ENCODE results near the gene ZBTB33.

Gene ZBTB33, protein sequence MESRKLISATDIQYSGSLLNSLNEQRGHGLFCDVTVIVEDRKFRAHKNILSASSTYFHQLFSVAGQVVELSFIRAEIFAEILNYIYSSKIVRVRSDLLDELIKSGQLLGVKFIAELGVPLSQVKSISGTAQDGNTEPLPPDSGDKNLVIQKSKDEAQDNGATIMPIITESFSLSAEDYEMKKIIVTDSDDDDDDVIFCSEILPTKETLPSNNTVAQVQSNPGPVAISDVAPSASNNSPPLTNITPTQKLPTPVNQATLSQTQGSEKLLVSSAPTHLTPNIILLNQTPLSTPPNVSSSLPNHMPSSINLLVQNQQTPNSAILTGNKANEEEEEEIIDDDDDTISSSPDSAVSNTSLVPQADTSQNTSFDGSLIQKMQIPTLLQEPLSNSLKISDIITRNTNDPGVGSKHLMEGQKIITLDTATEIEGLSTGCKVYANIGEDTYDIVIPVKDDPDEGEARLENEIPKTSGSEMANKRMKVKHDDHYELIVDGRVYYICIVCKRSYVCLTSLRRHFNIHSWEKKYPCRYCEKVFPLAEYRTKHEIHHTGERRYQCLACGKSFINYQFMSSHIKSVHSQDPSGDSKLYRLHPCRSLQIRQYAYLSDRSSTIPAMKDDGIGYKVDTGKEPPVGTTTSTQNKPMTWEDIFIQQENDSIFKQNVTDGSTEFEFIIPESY

DNA sequence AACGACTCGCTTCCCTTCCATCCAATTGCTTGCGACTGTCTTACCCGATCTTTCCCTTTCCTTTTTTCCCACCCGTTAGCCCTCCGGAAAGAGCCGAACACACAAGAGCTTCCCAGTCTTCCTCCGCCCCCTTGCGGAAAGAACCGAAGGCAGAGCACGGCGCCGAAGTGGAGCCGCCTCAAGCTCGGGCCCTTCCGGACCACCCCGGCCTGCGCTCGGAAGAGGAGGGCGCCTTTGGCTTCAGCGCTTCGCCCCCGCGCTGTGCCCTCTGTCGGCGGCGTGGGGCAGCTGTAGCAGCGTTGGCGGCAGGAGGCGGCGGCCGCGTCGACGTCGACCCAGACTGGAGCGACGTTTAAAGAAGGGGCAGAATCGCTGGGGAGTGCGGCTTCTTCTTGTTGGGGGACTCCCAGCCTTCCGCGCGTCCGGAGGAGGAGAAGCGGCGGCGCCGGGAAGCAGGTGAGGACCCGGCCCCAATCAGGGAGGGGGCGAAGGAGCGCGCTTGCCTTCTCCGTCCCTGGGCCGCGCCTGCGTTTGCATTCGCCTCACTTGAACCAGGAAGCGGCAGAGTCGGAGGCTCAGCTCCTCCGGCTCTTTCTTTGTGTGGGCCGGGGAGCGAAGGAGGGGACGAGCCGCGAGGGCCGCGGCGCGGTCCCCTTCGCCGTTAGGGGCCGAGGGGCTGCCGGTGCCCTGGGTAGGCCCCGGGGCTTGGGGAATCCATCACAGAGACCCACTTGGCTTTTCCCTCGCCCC, at the start of gene ZBTB33:
TSS of gene ZBTB33 (plus strand) at position 291 of the 750 bp plus-strand sequence. CDS start 2,604 bp downstream, outside the sequence.
- peak; percentile 90 for DNase-seq (ENCODE audit: low read depth)

DNA sequence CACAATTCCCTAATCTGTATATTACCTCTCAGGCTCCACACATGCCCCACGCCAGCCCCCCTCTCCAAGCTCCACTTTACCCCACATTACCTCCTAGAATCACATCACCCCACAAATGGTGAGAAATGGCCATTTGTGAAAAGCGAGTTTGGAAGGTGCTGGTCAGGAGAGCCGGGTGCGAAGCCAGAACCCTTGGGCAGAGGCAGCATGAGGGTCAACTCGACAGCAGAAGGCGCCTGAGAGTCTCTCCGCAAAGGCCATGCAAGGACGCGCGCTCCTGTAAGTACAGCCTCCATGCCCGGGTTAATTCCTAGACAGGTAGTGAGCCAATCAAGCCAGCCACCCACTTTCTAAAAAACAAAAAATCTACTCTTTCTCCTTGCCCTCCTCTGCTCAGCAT, 49.8 kb upstream of the ZBTB33 start:
- DNase-seq (ENCODE audit: low read depth), result no peak

DNA sequence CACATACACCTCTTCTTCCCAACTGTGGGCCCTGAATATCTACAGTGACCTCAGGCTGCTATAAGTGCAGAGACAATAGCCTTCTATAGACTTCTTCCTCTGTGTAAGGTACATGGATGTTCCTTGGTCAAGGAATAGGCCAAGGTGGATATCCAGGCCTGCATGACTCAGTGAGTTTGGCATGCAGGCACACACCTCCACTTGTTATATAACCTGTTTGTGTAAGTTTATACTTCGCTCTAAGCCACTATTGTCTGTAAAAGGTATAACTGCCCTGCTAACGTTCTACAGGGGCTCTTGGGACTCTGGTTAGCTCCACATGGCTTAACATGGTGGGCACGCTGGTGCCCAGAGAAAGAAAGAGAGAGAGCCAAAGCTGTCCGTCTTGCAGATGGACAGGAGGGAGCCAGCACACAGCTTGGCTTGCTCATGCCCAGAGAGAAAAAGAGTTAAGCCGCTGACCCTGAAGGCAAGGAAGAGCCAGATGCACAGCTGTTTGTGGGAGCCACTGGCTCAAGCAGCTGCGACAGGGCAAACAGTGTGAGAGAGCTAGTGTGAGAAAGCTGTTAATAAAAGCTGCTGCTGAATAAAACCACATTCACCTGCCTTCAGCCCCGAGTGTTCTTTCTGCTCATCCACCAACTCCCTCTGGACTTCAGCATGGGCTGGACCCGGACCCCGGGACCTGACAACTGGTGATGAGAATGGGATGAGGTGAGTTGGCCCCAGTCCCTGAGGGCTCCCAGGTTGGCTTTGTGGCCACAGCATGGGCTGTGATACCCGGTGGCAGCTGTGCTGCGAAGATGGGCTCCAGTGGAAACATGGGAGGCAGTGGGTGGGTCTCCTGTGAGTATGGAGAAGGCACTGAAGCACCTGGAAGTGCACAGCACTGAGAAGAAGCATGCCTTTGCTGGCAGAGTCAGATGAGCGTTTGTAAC, 44.5 kb upstream of the ZBTB33 start:
- no peak for DNase-seq (ENCODE audit: low read depth)

DNA sequence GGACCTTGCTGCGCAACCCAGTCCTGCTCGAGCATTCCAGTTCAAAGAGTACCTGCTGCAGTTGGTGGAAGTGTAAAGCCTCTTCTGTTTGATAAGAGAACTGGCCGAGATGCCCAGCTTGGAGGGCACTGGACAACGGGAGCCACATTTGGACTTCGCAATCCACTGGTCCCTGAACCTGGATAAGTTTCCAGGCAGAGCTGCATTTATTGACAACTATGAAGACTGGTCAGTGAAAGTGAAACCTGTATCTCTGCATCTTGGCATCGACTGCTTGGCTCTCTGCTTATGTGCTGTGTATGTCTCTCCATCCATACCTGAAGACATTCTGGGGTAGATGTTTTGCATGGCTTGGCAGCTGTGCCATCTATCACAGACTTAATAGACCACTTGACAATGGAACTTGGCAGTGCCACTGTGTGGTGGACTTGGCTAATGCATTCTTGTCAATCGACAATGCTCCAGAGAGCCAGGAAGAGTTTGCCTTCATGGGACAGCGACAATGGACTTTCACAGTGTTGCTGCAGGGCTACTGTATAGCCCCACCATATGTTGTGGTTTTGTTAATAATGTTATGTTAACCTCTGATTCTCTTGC, 43.5 kb upstream of the ZBTB33 start:
- DNase-seq (ENCODE audit: low read depth), result no peak

DNA sequence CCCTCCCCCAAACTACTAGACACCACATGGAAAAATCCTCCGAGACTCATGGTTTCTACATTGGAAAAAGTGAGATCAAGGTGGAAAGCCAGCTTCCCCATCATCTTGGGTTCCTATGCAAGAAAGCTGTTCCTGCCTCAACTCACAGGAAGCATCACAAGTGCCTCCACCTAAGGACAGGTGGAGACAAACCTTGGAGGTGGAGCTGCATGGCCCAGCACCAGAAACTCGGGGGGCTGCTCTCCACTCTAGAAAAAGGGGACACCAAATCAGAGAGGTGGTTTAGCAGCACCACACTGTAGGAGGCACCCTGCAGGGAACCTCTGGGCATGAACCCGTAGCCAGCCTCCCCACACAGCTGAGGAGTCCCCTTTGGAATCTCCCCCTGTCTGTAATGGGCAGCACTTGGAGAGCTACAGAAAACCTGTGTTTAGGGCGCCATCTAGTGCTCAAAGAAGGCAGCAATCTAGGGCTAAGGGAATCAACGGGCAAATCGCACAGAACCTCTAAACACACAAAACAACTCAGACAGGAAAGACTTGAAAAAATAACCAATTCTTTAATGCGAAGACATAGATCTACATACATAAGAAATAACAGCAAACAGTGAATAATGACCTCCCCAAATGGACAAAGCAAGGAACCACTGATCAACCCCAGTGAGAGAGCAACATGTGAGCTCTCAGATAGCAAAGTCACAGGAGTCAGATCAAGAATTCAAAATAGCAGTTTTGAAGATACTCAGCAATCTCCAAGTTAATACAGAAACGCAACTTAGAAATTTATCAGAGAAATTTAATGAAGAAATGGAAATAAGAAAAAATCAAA, 37.0 kb upstream of the ZBTB33 start:
- peak; percentile 24 for DNase-seq (ENCODE audit: low read depth)

DNA sequence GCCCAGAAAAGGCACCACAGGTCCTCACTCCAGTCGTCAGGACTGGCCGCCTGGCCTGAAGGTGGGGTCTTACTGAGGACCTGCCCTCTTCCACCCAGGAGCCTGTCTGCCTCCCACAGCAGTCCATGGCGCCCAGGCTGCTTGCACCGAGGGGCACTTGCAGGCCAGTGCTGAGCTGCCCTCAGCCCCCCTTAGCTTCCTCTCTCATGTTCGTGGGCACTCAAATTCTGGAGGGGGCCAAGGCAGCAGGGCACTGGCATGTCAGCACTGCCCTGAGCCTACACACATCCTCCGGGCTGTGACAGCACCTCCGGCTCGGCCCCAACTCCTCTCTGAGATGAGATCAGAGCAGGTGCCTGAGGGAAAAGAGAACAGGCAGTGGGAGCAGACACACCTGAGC, 27.2 kb upstream of the ZBTB33 start:
- no peak for DNase-seq (ENCODE audit: low read depth)

DNA sequence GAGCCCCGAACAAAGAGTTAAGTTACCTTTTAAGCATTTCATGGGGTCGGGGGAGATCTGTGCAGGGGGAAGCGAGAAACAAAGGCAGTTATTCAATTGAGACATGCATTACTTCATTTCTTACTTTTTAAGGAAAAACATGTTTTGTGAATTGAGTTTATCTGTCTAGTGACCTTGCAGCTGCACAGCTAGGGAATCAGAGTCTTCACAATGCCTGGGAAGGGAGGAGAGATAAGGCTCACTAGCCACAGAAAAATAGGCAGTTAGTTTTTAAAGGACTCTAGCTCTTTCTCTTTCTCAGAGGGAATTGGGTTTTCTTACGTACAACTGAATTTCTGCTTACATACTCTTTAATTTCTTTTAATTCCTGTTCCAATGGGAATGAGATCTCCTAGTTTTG, 26.2 kb upstream of the ZBTB33 start:
- DNase-seq (ENCODE audit: low read depth), result no peak

DNA sequence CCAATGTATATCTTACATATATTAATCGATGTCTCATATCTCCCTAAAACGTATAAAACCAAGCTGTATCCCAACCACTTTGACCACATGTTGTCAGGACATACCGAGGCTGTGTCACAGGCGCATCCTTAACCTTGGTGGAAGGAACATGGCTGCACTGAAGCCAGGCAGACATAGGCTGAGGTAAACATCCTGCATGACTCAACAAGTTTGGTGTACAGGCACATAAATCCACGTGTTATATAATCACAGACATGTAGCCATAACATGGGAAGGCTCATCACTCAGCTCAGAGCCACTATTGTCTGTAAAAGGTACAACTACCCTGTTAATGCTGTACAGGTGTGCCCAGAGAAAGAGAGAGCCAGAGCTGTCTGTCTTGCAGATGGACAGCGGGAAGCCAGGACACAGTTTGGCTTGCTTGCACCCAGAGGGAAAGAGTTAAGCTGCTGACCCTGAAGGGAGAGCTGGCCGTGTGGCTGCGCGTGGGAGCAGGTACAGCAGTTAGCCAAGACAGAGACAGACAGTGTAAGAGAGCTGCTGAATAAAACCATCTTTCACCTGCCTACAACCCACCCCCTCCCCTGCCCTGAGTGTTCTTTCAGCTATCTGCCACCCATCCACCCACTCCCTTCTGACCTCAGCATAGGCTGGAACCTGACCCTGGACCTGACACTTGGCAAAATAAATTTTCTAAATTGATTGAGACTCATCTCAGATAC, 22.3 kb upstream of the ZBTB33 start:
- DNase-seq (ENCODE audit: low read depth), result no peak

DNA sequence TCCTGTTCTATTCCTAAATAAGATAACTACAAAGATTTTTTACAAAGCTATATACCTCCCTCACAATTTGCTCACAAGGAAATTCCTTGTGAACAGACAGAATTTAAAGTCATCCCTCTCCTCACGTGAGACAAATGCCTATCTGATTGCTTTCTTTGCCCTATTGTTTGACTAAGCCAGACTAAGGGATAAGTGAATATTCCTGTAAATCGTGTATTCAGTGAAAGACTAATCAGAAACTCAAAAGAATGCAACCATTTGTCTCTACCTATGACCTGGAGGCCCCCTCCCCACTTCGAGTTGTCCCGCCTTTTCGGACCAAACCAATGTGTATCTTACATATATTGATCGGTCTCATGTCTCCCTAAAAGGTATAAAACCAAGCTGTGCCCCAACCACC, 15.3 kb upstream of the ZBTB33 start:
- no peak for DNase-seq (ENCODE audit: low read depth)

DNA sequence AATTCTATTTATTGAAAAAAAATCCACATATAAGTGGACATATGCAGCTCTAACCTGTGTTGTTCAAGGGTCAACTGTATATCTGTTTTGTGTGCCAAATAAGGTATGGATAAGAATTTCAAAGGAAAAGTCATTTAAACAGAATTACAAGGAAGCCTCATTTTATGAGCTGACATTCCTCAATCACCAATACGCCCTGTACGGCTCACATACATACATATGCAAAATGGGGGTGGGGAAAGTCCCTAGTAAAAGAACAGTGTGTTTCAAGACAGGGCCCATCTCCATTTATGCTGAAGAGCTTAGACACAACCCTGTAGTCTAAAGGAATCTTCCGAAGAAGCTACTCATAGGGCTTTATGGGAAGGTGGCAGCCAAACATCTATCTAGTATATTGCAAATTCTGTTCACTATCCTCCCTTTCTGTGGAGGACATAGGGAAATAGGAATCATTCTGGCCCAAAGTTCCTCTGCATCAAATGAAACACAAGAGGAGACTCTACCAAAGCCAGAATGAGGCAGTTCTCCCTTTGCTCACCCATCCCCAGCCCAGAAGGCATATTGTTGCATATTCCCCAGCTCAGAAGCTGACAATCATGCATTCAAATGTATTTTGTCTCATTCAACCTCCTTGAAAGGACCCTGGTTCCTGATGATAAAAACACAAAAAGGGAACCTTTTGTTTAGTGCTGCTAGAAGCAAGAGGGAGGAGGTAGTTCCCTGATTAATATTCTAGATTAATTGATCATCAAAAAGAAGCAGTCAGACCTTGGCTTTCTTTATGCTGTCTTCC, 13.7 kb upstream of the ZBTB33 start:
- DNase-seq (ENCODE audit: low read depth), result no peak

DNA sequence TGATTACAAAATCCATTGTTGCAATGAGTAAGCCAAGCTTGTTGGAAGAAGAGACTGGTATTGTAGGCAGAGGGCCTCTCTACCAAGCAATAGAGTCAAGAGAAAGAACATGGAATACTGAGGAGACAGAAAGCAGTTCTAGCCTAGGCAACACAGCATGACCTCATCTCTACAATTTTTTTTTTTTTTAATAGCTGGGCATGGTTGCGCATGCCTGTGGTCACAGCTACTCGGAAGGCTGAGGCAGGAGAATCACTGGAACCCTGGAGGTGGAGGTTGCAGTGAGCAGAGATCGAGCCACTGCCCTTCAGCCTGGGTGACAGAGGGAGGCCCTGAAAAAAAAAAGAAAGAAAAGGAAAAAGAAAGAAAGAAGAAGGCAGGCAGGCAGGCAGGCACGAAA, 11.7 kb upstream of the ZBTB33 start:
- no peak for DNase-seq (ENCODE audit: low read depth)

DNA sequence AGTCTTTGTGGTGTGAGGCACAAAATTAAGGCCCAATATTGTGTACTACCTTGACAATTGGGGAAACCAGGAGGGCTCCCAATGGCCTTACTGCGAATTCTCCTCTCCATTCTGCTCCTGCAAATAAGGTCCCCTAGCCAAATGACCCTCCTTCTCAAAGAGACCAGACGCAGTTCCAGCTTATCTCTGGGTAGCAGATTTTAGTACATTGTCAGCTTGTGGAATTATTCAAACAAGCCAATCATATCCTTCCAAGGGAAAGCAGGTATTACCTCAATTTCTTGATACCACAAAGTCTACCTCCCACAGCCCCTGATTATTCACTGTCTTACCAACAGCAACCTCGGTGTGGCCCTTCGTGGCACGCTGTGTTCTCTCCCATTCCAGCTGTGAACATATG, 7.8 kb upstream of the ZBTB33 start:
- no peak for DNase-seq (ENCODE audit: low read depth)

DNA sequence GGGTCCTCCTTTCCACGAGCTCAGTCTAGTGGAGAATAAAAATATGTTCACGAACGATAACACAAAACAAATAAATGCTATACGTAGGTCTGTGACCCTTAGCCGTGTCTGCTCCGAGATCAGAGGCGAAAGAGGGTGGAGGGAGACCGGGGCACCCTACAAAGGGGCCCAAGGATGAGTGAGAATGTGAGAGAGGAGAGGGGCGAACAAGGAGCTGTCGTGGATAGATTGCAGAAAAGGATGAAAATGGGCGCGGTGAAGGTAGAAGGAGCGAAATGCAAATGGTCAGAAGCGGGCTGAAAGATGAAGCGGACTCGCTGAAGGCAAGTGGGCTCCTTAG, 6.2 kb upstream of the ZBTB33 start:
- no peak for DNase-seq (ENCODE audit: low read depth)

DNA sequence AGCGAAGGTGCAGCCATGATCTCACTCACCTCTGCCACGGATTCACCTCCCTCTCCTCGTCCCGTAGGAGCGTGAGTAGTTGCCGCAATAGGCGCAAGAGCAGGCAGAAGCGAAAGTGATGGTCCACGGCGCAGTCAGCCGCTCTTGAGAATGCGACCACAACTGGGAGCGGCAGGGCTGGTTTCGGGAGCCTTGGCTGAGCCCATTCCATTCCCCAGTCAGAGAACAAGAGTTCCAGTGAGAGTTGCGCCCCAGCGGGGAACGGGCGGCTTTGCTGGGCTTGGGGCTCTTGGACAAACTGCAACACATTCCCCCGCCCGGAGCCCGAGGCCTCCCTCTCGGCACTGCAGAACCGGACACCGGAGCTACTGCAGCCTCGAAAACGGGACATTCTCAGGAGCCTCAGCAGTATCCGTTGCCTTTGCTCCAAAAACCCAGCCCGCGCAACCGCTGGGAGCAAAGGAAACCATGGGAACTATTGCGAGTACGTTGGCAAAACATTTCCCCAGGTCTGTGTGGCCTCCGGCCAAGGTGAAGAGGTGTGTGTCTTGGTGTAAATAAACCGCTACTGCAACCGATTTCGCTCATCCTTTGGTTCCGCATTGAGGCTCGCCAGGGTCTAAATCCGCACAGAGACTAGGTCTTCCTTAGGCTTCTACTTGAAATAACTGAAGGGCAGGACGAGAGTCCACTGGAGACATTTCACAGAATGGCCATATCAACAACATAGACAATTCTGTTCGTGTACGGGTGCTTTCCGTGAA, 5.7 kb upstream of the ZBTB33 start:
- peak; percentile 70 for DNase-seq (ENCODE audit: low read depth)

DNA sequence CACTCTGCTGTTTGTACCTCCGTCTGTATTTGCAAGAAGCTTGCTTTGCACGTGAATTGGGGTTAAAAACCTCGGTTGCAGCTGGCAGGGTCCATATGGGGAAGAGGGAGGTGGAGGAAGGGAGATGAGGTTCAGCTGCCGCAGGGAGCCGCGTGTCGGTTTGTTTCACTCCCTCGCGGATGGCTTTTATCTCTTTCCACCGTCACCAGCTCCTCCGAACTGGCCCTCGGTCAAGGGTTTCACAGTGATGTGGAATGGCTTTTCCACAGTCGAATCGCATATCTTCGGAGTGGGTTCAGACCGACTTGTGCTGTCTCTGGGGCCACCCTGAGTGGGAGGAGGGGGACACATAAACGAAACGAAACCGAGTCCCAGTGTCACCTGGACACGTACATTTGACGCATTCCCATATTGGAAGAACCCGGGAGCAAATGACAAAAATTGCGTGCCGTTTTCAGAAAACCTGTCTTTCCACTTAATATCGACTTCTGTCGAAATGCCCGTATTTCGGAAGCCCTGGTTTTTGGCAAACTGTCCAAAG, 929 bp downstream of the ZBTB33 start:
- DNase-seq (ENCODE audit: low read depth), result no peak

DNA sequence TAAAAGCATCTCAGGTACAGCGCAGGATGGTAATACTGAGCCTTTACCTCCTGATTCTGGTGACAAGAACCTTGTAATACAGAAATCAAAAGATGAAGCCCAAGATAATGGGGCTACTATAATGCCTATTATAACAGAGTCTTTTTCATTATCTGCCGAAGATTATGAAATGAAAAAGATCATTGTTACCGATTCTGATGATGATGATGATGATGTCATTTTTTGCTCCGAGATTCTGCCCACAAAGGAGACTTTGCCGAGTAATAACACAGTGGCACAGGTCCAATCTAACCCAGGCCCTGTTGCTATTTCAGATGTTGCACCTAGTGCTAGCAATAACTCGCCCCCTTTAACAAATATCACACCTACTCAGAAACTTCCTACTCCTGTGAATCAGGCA, 3.2 kb downstream of the ZBTB33 start:
- DNase-seq (ENCODE audit: low read depth), result no peak

DNA sequence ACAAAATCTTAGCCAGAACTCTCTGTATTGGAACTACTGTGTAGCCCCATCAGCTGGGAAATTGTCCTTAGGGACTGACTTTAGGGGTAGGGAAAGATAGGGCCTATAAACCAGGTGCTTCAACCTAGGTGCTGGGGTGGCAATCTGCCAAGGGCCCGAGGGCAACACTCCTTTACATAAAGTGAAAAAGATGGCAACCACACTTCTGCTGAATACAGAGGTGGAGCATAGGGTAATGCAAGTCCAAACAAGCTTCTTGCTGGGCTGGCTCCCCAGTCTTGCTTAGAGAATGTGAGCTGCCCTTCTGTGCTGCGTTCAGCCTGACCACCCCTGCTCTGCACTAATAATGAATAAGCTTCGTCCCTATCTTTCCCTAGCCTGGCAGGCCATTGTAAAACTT, 9.8 kb downstream of the ZBTB33 start:
- no peak for DNase-seq (ENCODE audit: low read depth)
